ENCODE data around the gene DHX36. TPM values are rescaled to one million over a fixed set of nuclear protein-coding genes. Genes with fewer than 3 reads are reported as not detected.

The DHX36 gene
- total RNA-seq, 1 donor from 2014 or later: 72.3 TPM

DNA sequence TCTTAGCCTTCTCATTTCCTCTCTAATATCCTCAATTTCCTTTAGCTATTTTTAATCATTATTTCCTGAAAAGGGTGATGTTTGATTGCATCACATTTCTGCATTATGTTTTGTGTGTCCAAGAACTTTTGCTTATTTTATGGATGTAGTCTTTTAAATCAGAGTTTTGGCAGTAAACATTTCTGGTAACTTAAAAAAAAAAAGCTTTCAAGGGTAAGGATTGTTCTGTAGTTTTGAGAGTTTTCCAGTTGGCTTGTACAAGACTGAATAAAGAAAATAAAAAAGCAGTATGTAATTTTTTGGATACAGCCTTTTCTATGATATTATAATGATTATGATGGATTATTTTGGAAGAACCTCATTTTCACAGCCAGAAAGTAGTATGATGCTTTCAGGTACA, 99.4 kb downstream of the DHX36 start:
- no peak for DNase-seq (ENCODE audit: low spot score)

DNA sequence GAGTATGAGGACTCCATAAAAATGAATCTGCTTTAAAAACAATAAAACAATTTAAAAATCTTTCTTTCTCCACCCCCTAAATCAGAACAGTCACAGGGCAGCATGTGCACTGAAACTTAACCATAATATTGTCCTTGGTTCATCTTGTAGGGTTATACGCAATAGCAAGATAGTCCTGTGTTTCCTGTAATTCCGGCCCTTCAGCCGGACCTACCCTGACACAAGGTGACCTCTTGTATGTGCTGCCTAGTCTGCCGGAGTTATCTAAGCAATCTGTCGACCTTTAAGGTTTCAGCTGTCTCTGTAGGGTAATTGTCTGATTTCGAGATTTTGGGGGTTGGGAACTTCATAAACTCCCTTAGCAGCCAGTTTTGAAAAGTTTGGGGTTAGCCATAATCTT, 99.9 kb downstream of the DHX36 start:
- no peak for DNase-seq (ENCODE audit: low spot score)

DNA sequence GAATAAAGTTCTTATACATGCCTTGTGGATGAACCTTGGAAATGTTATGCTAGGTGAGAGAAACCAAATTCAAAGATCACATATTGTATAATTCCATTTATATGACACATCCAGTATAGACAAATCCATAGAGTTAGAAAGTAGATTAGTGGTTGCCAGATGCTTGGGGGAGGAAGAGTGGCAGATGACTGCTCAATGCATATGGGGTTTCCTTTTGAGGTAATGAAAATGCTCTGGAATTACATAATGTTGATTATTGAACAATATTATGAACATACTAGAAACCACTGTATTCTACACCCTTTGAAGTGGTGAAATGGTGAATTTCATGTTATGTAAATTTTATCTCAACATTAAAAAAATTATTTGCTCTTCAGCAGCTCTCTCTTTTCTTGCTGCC, 100.8 kb downstream of the DHX36 start:
- no peak for DNase-seq (ENCODE audit: low spot score)

Other genes starting within 250 kb of the DHX36 start
- 18.4 TPM for gene ARHGEF26, start 203.1 kb downstream of the DHX36 start, total RNA-seq
- gene GPR149, start 105.7 kb upstream of the DHX36 start, total RNA-seq: not detected

Data from mesenteric fat pad (tissue), 1 donor.